SJSA1 (cell line): ENCODE data around the gene IL18BP. TPM values are rescaled to one million over a fixed set of nuclear protein-coding genes. Genes with fewer than 3 reads are reported as not detected.

Source experiments
- DNase-seq, 2 experiments: peaks; one replicate each; pipeline ENCODE4 v3.0.0-alpha.2; 2015 to 2020; ENCODE audit warnings: low spot score in 2 of 2, low read depth in 1 of 2
- H3K27ac ChIP-seq: fragments of 250-450 bp; sonication (Bioruptor Pico); 2 replicates; pipeline ENCODE4 v1.5.1; 2020; ENCODE audit warnings: mild to moderate bottlenecking, moderate library complexity
- H3K27me3 ChIP-seq: fragments of 250-450 bp; sonication (Bioruptor Pico); replicated peaks from 2 replicates; pipeline ENCODE4 v1.5.1; 2020; ENCODE audit warnings: mild to moderate bottlenecking, moderate library complexity
- H3K36me3 ChIP-seq: fragments of 250-450 bp; sonication (Bioruptor Pico); 2 replicates; pipeline ENCODE4 v1.5.1; 2020; ENCODE audit warnings: mild to moderate bottlenecking
- H3K4me1 ChIP-seq: fragments of 250-450 bp; sonication (Bioruptor Pico); replicated peaks from 2 replicates; pipeline ENCODE4 v1.6.1; 2021; ENCODE audit warnings: mild to moderate bottlenecking
- H3K4me3 ChIP-seq: fragments of 250-450 bp; sonication (Bioruptor Pico); 2 replicates; pipeline ENCODE4 v1.5.1; 2020; ENCODE audit warnings: mild to moderate bottlenecking
- H3K9me3 ChIP-seq: fragments of 250-450 bp; sonication (Bioruptor Pico); replicated peaks from 2 replicates; pipeline ENCODE4 v1.5.1; 2020; ENCODE audit warnings: mild to moderate bottlenecking
- total RNA-seq: library from RNA; depleted of rRNA; stranded (reverse); fragments of >200 nt; shearing (Covaris generic); gene quantifications from 2 replicates; pipeline ENCODE4 v1.2.3, GENCODE V29; 2014

Gene IL18BP
- total RNA-seq, 1 experiment from 2014 or later, result 3.3 TPM

GRCh38 chr11:72012091-72012630 is 13.5 kb downstream of the IL18BP start:
- H3K27ac ChIP-seq, result no peak overlapping the region

GRCh38 chr11:72012897-72013721 is 14.4 kb downstream of the IL18BP start:
- peaks cover 66% of the 10 kb centered on the region for H3K36me3 ChIP-seq

More at GRCh38 chr11:72012091-72012630, 13.5 kb downstream of the IL18BP start:
- peaks cover 75% of the 10 kb centered on the region for H3K36me3 ChIP-seq
- no peak overlapping the region for H3K4me3 ChIP-seq
- no peaks in the 10 kb centered on the region for H3K27me3 ChIP-seq
- DNase-seq, result no peak
- H3K4me1 ChIP-seq, result no peaks in the 10 kb centered on the region
- H3K9me3 ChIP-seq, result no peaks in the 10 kb centered on the region

GRCh38 chr11:72013765-72014711 is 15.3 kb downstream of the IL18BP start:
- Histone ChIP-seq H3K27me3 (no peaks in the 10 kb centered on the region), H3K4me3 (no peak overlapping the region), H3K36me3 (peaks cover 66% of the 10 kb centered on the region), H3K4me1 (no peaks in the 10 kb centered on the region), H3K9me3 (no peaks in the 10 kb centered on the region), H3K27ac (no peak overlapping the region)
- no peak for DNase-seq

More at GRCh38 chr11:72012897-72013721, 14.4 kb downstream of the IL18BP start:
- no peaks in the 10 kb centered on the region for H3K4me1 ChIP-seq
- H3K4me3 ChIP-seq, result no peak overlapping the region
- no peaks in the 10 kb centered on the region for H3K9me3 ChIP-seq
- no peak for DNase-seq
- no peaks in the 10 kb centered on the region for H3K27me3 ChIP-seq
- no peak overlapping the region for H3K27ac ChIP-seq

GRCh38 chr11:72014761-72015320 is 16.1 kb downstream of the IL18BP start:
- no peak overlapping the region for H3K27ac ChIP-seq
- no peaks in the 10 kb centered on the region for H3K4me1 ChIP-seq
- no peaks in the 10 kb centered on the region for H3K27me3 ChIP-seq
- no peaks in the 10 kb centered on the region for H3K9me3 ChIP-seq
- H3K4me3 ChIP-seq, result no peak overlapping the region
- DNase-seq, result no peak
- H3K36me3 ChIP-seq, result peaks cover 69% of the 10 kb centered on the region

- no peaks in the 10 kb centered on the region for H3K27me3 ChIP-seq
- H3K4me3 ChIP-seq, result no peak overlapping the region
- H3K27ac ChIP-seq, result no peak overlapping the region
- H3K9me3 ChIP-seq, result no peaks in the 10 kb centered on the region
- no peaks in the 10 kb centered on the region for H3K4me1 ChIP-seq
- DNase-seq, result no peak
- H3K36me3 ChIP-seq, result peaks cover 70% of the 10 kb centered on the region
Measured at GRCh38 chr11:72015511-72016061, 16.9 kb downstream of the IL18BP start.

GRCh38 chr11:72018171-72018570 is 19.5 kb downstream of the IL18BP start:
- Histone ChIP-seq H3K27me3 (no peaks in the 10 kb centered on the region), H3K36me3 (peaks cover 68% of the 10 kb centered on the region), H3K4me1 (no peaks in the 10 kb centered on the region), H3K9me3 (no peaks in the 10 kb centered on the region), H3K27ac (no peak overlapping the region), H3K4me3 (no peak overlapping the region)
- no peak for DNase-seq

GRCh38 chr11:72023335-72023734 is 24.6 kb downstream of the IL18BP start:
- H3K27me3 ChIP-seq, result no peaks in the 10 kb centered on the region
- no peaks in the 10 kb centered on the region for H3K4me1 ChIP-seq
- no peak overlapping the region for H3K4me3 ChIP-seq
- H3K36me3 ChIP-seq, result peaks cover 51% of the 10 kb centered on the region
- DNase-seq, result no peak
- H3K9me3 ChIP-seq, result no peaks in the 10 kb centered on the region
- no peak overlapping the region for H3K27ac ChIP-seq

GRCh38 chr11:72024069-72024754 is 25.5 kb downstream of the IL18BP start:
- Histone ChIP-seq H3K9me3 (no peaks in the 10 kb centered on the region), H3K27ac (no peak overlapping the region), H3K36me3 (peaks cover 53% of the 10 kb centered on the region), H3K27me3 (no peaks in the 10 kb centered on the region), H3K4me3 (no peak overlapping the region), H3K4me1 (no peaks in the 10 kb centered on the region)
- no peak for DNase-seq

GRCh38 chr11:72026090-72026489 is 27.4 kb downstream of the IL18BP start:
- H3K27ac ChIP-seq, result no peak overlapping the region

GRCh38 chr11:72030472-72031045 is 31.9 kb downstream of the IL18BP start:
- Histone ChIP-seq H3K36me3 (peaks cover 15% of the 10 kb centered on the region), H3K27me3 (no peaks in the 10 kb centered on the region), H3K9me3 (no peaks in the 10 kb centered on the region)

More at GRCh38 chr11:72026090-72026489, 27.4 kb downstream of the IL18BP start:
- no peak for DNase-seq
- no peaks in the 10 kb centered on the region for H3K9me3 ChIP-seq
- H3K4me1 ChIP-seq, result no peaks in the 10 kb centered on the region
- H3K27me3 ChIP-seq, result no peaks in the 10 kb centered on the region
- peaks cover 47% of the 10 kb centered on the region for H3K36me3 ChIP-seq
- H3K4me3 ChIP-seq, result no peak overlapping the region

GRCh38 chr11:72036687-72037086 is 38.0 kb downstream of the IL18BP start:
- H3K27me3 ChIP-seq, result no peaks in the 10 kb centered on the region
- no peak overlapping the region for H3K4me3 ChIP-seq
- DNase-seq, result no peak
- H3K27ac ChIP-seq, result no peak overlapping the region
- H3K4me1 ChIP-seq, result peaks cover 13% of the 10 kb centered on the region
- H3K36me3 ChIP-seq, result 0 out of 2 replicates have a peak, but pooled peaks cover 2% of the 10 kb centered on the region
- H3K9me3 ChIP-seq, result no peaks in the 10 kb centered on the region

More at GRCh38 chr11:72030472-72031045, 31.9 kb downstream of the IL18BP start:
- no peak overlapping the region for H3K27ac ChIP-seq
- no peaks in the 10 kb centered on the region for H3K4me1 ChIP-seq
- no peak overlapping the region for H3K4me3 ChIP-seq
- DNase-seq, result no peak

- Histone ChIP-seq H3K27me3 (no peaks in the 10 kb centered on the region), H3K4me1 (peaks cover 23% of the 10 kb centered on the region), H3K9me3 (no peaks in the 10 kb centered on the region), H3K4me3 (no peak overlapping the region), H3K36me3 (0 out of 2 replicates have a peak, but pooled peaks cover 2% of the 10 kb centered on the region), H3K27ac (no peak overlapping the region)
- no peak for DNase-seq
Measured at GRCh38 chr11:72037554-72038311, 39.0 kb downstream of the IL18BP start.
